Measurements from ENCODE around the gene KCNV2. TPM values are rescaled to one million over a fixed set of nuclear protein-coding genes. Genes with fewer than 3 reads are reported as not detected.

The KCNV2 gene
- total and polyA plus RNA-seq, 2 donors (not counting 1 experiment from before 2014, with no cell fraction given): not detected

DNA sequence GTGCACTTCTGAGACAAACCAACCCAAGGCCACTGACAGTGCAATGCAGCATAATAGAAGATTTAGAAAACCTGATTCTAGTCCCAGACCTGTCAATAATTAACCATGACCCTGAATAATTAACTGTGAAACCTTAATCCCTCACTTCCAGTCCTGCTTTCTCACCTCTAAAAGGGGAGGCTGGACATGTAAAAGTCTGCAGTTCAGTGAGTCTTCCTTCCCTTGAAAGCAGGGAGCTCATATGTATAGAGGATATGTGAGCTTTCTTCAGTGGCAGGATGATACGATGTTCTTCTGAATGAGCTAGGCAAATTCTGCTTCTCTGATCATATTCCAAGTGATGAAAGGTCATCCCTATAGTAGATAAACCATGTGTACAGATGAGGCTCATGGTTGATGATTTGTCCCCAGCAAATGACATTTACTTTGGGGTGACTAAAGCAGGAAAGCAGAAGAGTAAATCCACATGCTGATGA, 2.9 kb downstream of the KCNV2 start:
- DNase-seq (no peak), ATAC-seq (ENCODE audit: low read depth) (no peak)
- Histone ChIP-seq H3K4me1 (ENCODE audit: control insufficient read depth in 2 of 2, insufficient read depth in 2 of 2, low read length in 2 of 2) (no peaks in the 10 kb centered on the region), H3K36me3 (replicated peaks in 1 of 2; ENCODE audit: control extremely low read depth in 1 of 2, control insufficient read depth in 1 of 2, extremely low read depth in 1 of 2, insufficient read depth in 2 of 2, low read length in 1 of 2) (no peaks in the 10 kb centered on the region), H3K9me3 (ENCODE audit: control extremely low read depth in 1 of 3, control insufficient read depth in 2 of 3, insufficient read depth in 1 of 3, low read length in 2 of 3) (peaks cover 0 to 19% (median 0%) of the 10 kb centered on the region in 3 donors), H3K79me2 (ENCODE audit: control insufficient read depth, insufficient read depth, low read length) (no peaks in the 10 kb centered on the region), H3K27me3 (replicated peaks in 1 of 4; ENCODE audit: control extremely low read depth in 1 of 4, control insufficient read depth in 3 of 4, insufficient read depth in 4 of 4, low read length in 3 of 4) (no peaks in the 10 kb centered on the region), H3K9ac (ENCODE audit: low read length) (no peak overlapping the region), H3K27ac (ENCODE audit: low read length in 2 of 2) (no peak overlapping the region), H2AFZ (ENCODE audit: insufficient read depth, low read depth, low read length, poor library complexity, severe bottlenecking) (no peak overlapping the region), H4K20me1 (ENCODE audit: control insufficient read depth, insufficient read depth, low read length, poor library complexity, severe bottlenecking) (no peaks in the 10 kb centered on the region), H3K4me3 (ENCODE audit: control extremely low read depth in 1 of 5, extremely low read depth in 1 of 5, insufficient read depth in 1 of 5, low read depth in 2 of 5, low read length in 4 of 5) (no peak overlapping the region), H3K4me2 (replicated peaks; ENCODE audit: low read depth, low read length, poor library complexity, severe bottlenecking) (no peak overlapping the region)
- ChIA-PET POLR2A (no interaction called here), CTCF (no interaction called here)
- intact Hi-C loops (cut with micrococcal nuclease): no loop called here
- TF ChIP-seq, protein P1, sequence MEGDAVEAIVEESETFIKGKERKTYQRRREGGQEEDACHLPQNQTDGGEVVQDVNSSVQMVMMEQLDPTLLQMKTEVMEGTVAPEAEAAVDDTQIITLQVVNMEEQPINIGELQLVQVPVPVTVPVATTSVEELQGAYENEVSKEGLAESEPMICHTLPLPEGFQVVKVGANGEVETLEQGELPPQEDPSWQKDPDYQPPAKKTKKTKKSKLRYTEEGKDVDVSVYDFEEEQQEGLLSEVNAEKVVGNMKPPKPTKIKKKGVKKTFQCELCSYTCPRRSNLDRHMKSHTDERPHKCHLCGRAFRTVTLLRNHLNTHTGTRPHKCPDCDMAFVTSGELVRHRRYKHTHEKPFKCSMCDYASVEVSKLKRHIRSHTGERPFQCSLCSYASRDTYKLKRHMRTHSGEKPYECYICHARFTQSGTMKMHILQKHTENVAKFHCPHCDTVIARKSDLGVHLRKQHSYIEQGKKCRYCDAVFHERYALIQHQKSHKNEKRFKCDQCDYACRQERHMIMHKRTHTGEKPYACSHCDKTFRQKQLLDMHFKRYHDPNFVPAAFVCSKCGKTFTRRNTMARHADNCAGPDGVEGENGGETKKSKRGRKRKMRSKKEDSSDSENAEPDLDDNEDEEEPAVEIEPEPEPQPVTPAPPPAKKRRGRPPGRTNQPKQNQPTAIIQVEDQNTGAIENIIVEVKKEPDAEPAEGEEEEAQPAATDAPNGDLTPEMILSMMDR (IDR thresholded peaks at IDR 0.05): no peak
- no peak for TF ChIP-seq EZH2 (IDR thresholded peaks at IDR 0.05; ENCODE audit: borderline replicate concordance, insufficient read depth, low read depth, low read length, poor library complexity, severe bottlenecking)
- Mint-ChIP-seq H3K9me3 (ENCODE audit: insufficient read depth) (no peaks in the 10 kb centered on the region), H3K27me3 (no peaks in the 10 kb centered on the region), H3K4me3 (no peak overlapping the region), H3K4me1 (no peaks in the 10 kb centered on the region), H3K27ac (no peak overlapping the region)
- 100% methylated on average over 1 of the region's 1 CpG for WGBS (ENCODE audit: insufficient coverage)

DNA sequence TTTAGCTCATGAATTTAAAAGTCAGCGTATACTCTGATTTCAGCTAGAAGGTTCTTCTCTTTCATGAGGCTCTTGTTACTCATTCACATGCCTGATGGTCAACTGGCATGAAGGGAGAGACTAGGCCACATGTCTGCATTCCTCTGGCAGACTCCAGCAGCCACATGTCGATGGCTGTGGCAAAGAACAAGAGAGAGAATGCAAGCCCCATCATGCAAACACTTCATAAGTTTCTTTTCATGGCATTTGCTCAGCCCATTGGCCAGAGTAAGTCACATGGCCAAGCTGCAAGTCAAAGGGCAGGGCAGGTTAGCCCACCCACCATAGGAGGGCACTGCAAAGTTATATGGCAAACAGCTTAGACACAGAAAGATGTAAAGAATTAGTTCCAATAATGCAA, 5.4 kb downstream of the KCNV2 start:
- no peaks in the 10 kb centered on the region for H3K27me3 Mint-ChIP-seq
- H3K4me2 ChIP-seq (replicated peaks; ENCODE audit: low read depth, low read length, poor library complexity, severe bottlenecking): no peak overlapping the region
- no peak for ATAC-seq (ENCODE audit: low read depth)
- no peaks in the 10 kb centered on the region for H3K27me3 ChIP-seq (replicated peaks in 1 of 4; ENCODE audit: control extremely low read depth in 1 of 4, control insufficient read depth in 3 of 4, insufficient read depth in 4 of 4, low read length in 3 of 4)
- H3K4me1 Mint-ChIP-seq: peaks cover under 1% of the 10 kb centered on the region
- peaks cover 0 to 14% (median 0%) of the 10 kb centered on the region in 3 donors for H3K9me3 ChIP-seq (ENCODE audit: control extremely low read depth in 1 of 3, control insufficient read depth in 2 of 3, insufficient read depth in 1 of 3, low read length in 2 of 3)
- no peak overlapping the region for H2AFZ ChIP-seq (ENCODE audit: insufficient read depth, low read depth, low read length, poor library complexity, severe bottlenecking)
- no peaks in the 10 kb centered on the region for H3K79me2 ChIP-seq (ENCODE audit: control insufficient read depth, insufficient read depth, low read length)
- no peaks in the 10 kb centered on the region for H4K20me1 ChIP-seq (ENCODE audit: control insufficient read depth, insufficient read depth, low read length, poor library complexity, severe bottlenecking)
- peaks cover 0 to under 1% of the 10 kb centered on the region in 2 donors for H3K4me1 ChIP-seq (ENCODE audit: control insufficient read depth in 2 of 2, insufficient read depth in 2 of 2, low read length in 2 of 2)
- no peak overlapping the region for H3K9ac ChIP-seq (ENCODE audit: low read length)
- TF ChIP-seq, protein P1 (IDR thresholded peaks at IDR 0.05): no peak
- TF ChIP-seq EZH2 (IDR thresholded peaks at IDR 0.05; ENCODE audit: borderline replicate concordance, insufficient read depth, low read depth, low read length, poor library complexity, severe bottlenecking): no peak
- POLR2A ChIA-PET: no interaction called here
- H3K4me3 Mint-ChIP-seq: no peak overlapping the region
- H3K27ac Mint-ChIP-seq: peak overlapping the region; percentile 46
- H3K4me3 ChIP-seq (ENCODE audit: control extremely low read depth in 1 of 5, extremely low read depth in 1 of 5, insufficient read depth in 1 of 5, low read depth in 2 of 5, low read length in 4 of 5): no peak overlapping the region
- intact Hi-C loops (cut with micrococcal nuclease): no loop called here
- no peak for DNase-seq
- CTCF ChIA-PET: no interaction called here
- H3K36me3 ChIP-seq (replicated peaks in 1 of 2; ENCODE audit: control extremely low read depth in 1 of 2, control insufficient read depth in 1 of 2, extremely low read depth in 1 of 2, insufficient read depth in 2 of 2, low read length in 1 of 2): no peaks in the 10 kb centered on the region
- 100% methylated on average over 2 of the region's 2 CpGs for WGBS (ENCODE audit: insufficient coverage)
- no peaks in the 10 kb centered on the region for H3K9me3 Mint-ChIP-seq (ENCODE audit: insufficient read depth)
- no peak overlapping the region for H3K27ac ChIP-seq (ENCODE audit: low read length in 2 of 2)

Data from B cell (primary cell).